COLO829 (cell line): ENCODE data around the gene FARP2.

ENCODE experiments used
- DNase-seq: peaks from one replicate; pipeline ENCODE4 v3.0.0; 2012; ENCODE audit warnings: low spot score

The FARP2 gene

GRCh38 chr2:241329669-241330615, 26.1 kb upstream of the FARP2 start:
- no peak for DNase-seq

- DNase-seq: no peak
Measured at GRCh38 chr2:241330616-241330981, 25.5 kb upstream of the FARP2 start.

GRCh38 chr2:241334813-241335212, 21.3 kb upstream of the FARP2 start:
- DNase-seq: no peak

- no peak for DNase-seq
Measured at GRCh38 chr2:241339839-241340630, 16.1 kb upstream of the FARP2 start.

GRCh38 chr2:241340631-241341163, 15.4 kb upstream of the FARP2 start:
- no peak for DNase-seq

GRCh38 chr2:241344925-241345651, 11.0 kb upstream of the FARP2 start:
- DNase-seq: no peak

- DNase-seq: no peak
Measured at GRCh38 chr2:241349941-241350340, 6.1 kb upstream of the FARP2 start.

GRCh38 chr2:241350530-241350877, 5.6 kb upstream of the FARP2 start:
- no peak for DNase-seq

- no peak for DNase-seq
Measured at GRCh38 chr2:241350878-241351639, 5.0 kb upstream of the FARP2 start.

- DNase-seq: no peak
Measured at GRCh38 chr2:241351640-241352031, 4.4 kb upstream of the FARP2 start.

- no peak for DNase-seq
Measured at GRCh38 chr2:241352227-241352626, 3.9 kb upstream of the FARP2 start.

- peak; percentile 57 for DNase-seq
Measured at GRCh38 chr2:241354668-241355658, 1.1 kb upstream of the FARP2 start.

GRCh38 chr2:241356871-241357260, 781 bp downstream of the FARP2 start:
- DNase-seq: no peak

- no peak for DNase-seq
Measured at GRCh38 chr2:241357531-241357930, 1.4 kb downstream of the FARP2 start.

GRCh38 chr2:241358470-241358869, 2.4 kb downstream of the FARP2 start:
- peak; percentile 67 for DNase-seq

GRCh38 chr2:241359481-241360045, 3.5 kb downstream of the FARP2 start:
- no peak for DNase-seq

GRCh38 chr2:241363426-241363825, 7.3 kb downstream of the FARP2 start:
- DNase-seq: no peak

GRCh38 chr2:241364781-241365180, 8.7 kb downstream of the FARP2 start:
- no peak for DNase-seq

GRCh38 chr2:241366678-241367077, 10.6 kb downstream of the FARP2 start:
- DNase-seq: no peak

- no peak for DNase-seq
Measured at GRCh38 chr2:241368643-241369042, 12.6 kb downstream of the FARP2 start.
